GM18909 (cell line): ENCODE results near the gene ADAMTS12.

Experiments
- ATAC-seq: cut with Tn5 transposase; IDR thresholded peaks from one replicate; pipeline ENCODE4 v1.9.1; 2021; ENCODE audit warnings: mild to moderate bottlenecking; ENCODE audit not compliant: unreplicated experiment, poor library complexity

Gene ADAMTS12

DNA sequence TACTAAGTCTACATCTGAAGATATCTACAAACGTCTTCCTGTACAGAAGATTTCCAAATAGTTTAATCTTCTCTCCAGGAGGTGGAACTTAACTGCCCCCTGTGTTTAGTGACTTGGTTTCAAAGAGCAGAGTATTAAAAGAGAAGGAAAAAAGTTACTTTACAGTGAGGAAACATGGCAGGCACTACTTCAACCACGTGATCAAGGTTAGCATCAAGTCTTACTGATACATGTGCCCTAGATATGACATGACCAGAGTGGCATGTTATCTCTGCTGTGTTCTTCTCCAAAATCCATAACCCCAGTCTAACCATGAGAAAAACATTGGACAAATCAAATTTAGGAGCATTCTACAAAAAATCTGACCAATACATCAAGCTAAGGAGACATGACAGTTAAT lies 125.8 kb downstream of the ADAMTS12 start:
- no peak for ATAC-seq

DNA sequence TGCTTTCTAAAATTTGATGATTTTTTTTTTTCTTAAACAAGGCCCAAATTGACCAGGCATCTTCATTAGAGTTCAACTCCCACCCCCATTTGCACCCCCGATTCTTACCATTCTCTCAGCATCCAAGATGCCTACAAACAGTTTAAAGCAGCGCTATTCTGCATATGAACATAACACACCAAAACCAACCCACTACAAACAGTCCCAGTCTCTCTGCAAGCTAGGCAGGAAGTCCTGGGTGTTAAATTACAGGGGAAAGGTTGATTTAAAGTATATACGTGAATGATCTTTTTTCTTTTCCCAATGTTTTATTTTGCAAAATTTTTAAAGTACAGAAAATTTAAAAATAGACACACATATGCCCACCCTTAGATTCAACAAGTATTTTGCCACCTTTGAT lies 127.0 kb downstream of the ADAMTS12 start:
- no peak for ATAC-seq

DNA sequence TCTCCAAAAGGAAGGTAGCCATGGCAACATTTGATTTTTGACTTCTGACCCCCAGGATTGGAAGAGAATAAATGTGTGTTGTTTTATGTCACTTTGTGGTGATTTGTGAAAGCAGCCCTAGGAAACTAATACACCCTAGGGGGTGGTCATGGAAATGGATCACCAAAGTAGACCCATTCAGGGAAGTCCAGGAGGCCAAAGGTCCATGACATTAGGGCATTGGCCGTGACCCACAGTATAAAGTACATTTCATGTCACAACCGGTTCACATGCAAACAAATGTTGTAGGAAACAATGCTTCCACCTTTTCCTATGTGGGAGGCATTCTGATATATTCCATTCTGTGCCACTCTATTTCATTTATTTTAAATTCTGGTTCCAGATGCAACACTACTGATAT lies 128.4 kb downstream of the ADAMTS12 start:
- ATAC-seq, result no peak

DNA sequence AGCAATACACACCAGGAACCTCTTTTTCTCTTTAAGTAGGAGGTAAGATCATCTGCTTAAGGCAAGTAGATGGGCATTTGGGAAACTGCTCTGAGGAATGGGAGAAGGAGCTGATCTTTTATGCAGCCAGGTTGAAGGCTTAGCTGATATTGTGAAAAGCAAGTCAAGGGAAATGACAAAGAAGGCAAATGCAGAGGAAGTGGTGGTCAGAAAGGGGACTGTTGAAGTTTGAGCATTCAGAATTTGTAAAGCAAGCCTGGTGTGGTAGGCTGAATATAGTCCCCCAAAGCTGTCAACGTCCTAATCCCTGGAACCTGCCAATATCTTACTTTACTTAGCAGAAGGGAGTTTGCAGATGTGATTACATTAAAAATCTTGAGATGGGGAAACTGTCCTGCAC lies 128.9 kb downstream of the ADAMTS12 start:
- no peak for ATAC-seq

DNA sequence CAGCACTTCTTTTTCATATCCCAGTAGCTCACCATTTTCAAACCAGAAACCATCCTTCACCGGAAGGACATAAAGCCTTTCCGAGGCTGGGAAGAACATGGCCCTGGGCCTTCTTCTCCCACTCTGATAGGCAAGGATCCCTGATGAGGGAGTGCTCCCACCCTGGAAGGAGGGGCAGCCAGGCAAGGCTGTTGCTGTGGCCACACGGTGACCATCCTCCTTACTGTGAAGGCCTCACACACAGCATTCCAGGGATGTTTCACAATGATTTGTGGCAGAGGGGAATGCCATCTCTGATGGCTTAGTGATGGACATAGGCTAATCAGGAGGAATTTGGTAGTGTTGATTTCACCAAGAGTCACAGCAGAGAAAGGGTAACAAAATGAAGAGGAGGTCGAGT lies 130.7 kb downstream of the ADAMTS12 start:
- no peak for ATAC-seq

DNA sequence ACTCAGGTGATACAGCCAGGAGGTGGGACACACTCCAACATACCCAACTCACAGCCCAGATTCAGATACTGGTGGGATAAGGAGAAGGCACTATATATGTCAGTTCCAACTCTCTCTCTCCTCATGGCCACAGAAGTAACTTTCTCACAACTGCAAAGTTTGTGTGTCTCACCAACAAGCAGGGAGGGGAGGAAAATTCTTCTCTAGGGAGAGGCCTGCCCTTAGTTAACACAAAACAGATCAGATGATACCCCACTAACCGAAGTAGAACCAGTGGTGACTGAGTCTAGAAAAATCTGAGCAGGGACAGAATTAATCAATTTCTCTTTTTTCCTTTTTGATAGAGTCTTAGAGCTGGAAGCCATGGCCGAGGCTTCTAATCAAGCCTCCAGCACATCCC lies 133.1 kb downstream of the ADAMTS12 start:
- ATAC-seq, result no peak

DNA sequence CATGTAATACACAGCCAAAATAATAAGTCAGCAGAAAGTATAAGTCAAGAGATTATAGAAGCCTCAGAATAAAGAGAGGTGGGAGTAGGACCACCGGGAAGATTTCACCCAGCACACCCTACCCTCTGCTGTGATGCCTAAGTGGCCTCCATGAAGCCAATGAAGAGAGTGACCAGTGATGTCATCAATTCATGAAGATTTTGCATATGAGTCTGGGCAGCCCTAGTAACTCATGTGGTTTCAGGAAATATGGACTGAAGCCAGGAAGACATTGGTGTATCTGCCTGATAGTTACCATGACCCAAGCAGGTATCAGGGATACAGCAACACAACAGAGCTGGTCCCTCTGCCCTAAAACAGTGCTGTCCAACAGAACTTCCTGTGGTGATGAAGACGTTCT lies 135.3 kb downstream of the ADAMTS12 start:
- no peak for ATAC-seq

DNA sequence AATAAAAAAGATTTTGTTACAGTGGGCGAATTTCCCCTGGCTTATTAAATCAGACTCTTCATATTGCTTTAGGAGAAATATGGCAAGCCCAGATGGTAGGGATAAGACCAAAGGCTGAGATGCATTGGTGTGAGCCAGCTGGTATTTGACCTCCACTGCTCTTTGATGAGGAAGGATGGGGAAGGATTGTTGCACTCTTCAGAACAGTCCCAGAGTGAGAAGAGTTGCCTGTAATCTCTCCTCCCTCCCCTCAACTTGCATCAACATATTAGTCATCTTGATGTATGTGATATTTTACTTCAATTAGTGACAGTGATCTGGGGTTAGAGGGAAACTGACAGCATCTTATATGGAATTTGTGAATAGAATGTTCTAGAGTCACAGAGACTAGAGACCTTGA lies 136.6 kb downstream of the ADAMTS12 start:
- ATAC-seq, result no peak

DNA sequence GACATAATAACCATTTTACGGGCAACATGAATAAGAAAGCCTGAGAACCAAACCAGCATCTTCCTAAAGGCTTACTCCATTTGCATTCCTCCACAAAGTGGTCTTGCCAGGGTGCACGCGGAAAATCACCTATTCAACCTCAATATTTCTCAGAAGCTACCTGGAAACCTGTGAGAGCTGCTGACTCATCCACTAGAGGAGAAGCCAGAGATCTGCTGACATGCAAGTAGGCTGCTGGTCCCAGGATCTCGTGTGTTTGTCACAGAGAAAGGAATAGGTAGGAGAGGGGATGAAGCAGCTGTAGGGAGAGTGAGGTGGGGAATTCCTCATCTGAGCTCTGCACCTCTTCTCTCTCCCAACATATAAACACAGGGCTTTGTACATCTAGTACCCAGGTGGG lies 138.1 kb downstream of the ADAMTS12 start:
- ATAC-seq, result no peak

DNA sequence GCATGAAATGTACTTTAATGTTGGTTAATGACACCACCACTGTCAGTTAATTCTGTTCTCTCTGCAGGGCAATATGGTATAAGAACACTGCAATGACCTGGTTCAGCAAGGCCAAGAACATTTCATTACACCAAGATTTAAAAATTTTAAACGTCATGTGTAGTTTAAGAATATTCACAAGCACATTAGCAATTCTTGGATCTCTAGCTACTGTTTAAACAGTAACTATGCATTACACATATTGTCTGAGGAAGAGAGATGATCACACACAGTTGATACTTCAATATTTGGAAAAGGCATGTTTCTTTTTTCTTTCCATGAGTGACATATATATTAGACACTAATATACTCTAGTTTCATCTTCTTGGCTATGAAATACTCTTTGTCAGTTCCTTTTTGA lies 143.0 kb downstream of the ADAMTS12 start:
- no peak for ATAC-seq

DNA sequence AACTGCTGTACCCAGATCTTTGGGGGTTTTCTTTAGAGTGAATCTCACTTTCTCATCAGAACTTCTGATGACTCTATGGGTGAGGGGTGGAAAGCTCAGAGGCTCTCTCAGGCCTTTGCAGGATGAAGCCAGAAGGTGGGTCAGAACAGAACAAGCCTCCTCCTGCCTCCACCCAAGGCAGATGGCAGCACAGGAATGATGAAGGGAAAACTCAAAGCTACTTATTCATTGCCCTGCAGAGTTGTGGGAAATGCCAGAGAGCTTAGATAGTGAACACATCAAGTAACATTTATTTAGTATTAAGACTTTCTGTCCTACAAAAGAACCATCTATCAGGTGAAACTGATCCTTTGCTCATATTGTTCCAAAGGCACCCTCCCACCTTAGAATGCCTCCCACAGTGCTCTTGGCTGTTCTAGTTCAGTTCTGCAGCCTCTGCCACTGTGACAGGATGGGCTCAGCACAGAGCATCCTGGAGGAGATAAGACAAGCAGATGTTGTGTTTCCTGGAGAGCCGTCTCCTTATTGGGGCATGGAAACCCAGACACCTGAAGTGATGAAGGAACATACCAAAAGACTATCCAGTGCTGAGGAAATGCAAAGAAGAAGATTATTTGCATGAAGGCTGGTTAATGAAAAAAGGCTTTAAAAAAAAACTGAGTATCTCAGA lies 146.6 kb downstream of the ADAMTS12 start:
- no peak for ATAC-seq

DNA sequence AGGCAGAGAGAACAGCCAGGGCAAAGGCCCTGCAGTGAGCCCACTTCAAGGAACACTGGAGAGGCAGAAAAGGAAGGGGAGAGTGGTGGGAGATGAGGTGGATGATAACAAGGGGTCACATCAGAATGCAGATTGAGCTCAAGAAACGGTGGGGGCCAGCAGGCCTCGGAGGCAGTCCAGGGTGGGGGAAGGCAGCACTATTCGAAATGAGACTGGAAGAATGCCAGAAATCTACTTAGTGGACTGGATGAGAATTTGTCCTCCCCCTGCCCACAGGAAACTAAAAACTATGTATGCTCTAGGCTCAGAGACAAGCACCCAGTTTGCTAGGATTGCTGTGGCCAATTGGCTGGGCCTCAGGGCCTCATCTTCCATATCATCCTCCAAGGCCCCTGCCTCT lies 148.7 kb downstream of the ADAMTS12 start:
- ATAC-seq, result no peak

DNA sequence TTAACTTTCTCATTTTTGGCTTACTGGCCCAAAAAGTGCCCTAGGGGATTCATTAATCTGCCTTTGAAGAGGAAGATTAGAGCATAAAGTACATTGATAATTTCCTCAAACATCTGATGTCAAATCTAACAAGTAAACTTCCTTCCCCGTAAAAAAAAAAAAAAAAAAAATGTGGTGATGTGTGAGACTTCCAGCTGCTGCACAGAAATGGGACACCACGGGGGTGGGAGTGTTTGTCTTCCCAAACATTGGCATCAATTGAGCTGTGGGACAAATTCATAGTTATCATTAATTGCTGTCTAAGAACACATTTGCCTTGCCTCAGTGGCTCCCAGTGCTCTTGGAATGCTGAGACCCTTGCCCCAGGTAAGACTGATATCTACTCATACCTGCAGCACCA lies 149.6 kb downstream of the ADAMTS12 start:
- ATAC-seq, result no peak

DNA sequence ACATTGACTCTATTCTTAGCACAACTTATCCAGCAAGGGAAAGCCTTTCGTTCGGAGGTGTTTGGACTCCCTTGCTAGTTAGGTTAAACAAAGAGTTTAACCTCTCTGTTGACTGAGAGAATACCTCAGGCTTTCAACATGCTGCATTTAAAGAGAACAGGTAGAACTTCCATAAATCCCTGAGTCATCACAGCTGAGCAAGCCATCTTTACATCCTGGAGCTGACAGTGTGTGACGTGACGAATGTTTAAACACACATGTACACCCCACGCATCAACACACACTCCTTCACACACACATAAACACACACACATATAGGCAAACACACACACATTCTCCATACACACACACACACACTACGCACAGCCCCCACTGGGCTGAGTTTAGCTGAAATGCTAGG lies 152.8 kb downstream of the ADAMTS12 start:
- no peak for ATAC-seq

DNA sequence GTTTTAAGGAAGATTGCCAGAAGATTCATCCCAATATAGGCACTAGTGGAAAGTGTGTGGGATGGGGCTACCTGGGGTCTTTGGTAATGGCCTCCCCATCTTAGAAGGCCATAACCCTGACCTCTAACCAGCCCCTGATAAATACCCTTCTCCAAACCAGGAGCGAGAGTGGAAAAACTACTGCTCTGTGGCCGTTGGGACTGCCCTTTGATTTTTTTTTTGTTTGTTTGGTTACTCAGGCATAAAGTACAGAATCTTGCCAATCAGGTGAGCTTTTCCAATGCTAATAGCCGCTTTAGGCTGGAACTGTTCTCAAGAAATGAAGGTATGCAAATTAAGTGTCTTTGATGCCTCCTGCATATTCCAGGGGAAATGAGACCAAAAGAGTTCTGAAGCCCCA lies 153.7 kb downstream of the ADAMTS12 start:
- ATAC-seq, result no peak

DNA sequence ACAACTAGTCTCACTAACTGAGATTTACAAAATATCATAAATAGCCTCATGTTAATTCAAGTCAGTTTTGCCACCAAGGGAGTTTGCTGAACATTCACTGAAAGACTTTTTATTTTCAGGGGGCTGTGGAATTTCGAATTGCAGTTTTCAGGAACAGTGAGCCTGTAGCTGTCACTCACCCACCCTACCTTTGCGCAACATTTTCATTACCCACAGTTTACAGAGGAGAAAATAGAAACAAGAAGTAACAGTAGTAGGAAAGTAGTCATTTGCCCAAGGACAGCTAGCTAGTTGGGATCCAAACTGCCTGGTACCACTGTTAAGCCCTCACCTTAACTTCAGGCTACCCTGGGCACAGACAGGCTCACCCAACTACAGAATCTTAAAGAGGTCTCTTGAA lies 154.1 kb downstream of the ADAMTS12 start:
- ATAC-seq, result no peak

DNA sequence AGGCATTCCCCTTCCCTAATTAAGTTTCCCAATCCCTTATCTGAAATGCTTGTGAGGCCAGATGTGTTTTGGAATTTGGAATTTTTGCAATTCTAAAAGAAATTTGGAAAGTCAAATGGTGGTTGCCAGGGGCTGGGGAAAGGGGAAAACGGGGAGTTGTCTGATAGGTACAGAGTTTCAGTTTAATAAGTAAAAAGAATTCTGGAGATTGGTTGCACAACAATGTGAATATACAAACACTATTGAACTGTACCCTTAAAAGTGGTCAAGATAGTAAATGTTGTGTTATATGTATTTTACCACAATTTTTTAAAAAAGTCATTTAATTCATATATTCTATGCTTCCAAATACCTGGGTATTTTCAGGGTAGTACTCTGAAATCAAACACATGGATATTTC lies 154.5 kb downstream of the ADAMTS12 start:
- no peak for ATAC-seq

DNA sequence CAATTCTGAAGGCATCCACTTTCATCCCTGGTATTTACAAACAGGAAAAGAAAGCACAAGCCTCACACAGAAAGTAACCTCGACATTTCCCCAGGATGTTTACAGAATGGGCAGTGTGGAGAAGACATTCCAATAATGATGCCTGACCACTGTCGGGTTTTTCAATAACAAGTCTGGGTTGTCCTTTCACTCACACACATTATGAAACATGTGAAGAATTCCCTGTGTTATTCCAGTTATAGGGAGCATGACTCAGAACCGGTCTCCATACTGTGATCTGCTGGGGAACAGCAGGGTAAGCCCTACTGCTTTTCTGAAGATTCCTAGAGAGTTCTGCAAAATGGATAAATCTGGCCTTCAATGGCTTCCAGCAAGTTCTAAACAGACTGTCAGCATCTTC lies 155.3 kb downstream of the ADAMTS12 start:
- no peak for ATAC-seq

DNA sequence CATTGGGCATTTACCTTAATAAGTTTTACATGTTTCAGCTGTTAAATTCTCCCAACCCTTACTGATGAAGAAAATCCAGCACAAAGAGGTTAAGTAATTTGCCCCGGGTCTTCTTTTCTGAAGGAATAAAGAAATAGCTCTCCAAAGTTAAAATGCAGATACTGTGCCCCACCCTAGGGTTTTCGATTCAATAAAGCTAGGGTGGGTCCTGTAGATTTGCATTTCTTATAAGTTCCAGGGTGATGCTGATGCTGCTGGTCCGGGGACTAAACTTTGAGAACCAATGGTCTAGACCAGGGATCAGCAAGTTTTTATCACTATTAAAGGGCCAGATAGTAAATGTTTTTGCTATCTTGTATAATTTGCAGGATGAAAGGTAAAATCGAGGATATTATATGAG lies 156.7 kb downstream of the ADAMTS12 start:
- ATAC-seq, result no peak

DNA sequence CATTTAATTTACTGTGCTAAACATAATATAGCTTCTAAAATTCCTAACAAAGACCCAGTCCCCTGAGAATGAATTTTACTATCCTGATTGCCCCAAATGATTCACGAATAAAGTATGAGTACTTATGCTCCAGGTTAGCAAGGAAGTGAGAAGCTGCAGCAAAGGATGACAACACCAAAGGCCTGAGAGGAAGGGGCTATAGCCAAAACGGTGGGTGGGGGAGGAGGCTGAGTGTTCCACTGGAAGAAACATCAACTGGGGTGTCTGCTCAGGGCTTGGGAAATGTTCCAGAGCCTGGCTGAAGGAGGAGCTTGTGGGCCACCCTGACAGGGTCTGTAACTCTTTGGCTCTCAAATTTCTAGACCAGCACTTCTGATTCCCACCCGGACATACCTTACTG lies 157.3 kb downstream of the ADAMTS12 start:
- ATAC-seq, result no peak

DNA sequence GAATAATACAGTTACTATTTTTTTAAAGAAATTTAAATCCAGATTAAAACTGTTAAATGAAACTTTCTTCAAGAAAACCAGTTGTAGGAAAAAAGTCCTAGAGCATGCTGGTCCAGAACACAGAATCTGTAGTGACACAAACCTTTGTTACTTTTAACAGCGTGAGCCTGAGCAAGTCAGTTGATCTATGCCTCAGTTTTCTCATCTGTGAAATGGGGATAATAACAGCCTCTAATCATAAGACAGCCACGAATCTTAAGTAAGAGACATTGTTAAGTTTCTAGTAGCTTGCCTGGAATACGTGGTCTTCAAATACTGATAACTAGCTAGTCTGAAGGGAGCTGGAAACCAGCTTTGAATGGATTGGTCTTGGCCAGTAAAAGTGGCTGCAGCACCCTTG lies 158.6 kb downstream of the ADAMTS12 start:
- no peak for ATAC-seq

DNA sequence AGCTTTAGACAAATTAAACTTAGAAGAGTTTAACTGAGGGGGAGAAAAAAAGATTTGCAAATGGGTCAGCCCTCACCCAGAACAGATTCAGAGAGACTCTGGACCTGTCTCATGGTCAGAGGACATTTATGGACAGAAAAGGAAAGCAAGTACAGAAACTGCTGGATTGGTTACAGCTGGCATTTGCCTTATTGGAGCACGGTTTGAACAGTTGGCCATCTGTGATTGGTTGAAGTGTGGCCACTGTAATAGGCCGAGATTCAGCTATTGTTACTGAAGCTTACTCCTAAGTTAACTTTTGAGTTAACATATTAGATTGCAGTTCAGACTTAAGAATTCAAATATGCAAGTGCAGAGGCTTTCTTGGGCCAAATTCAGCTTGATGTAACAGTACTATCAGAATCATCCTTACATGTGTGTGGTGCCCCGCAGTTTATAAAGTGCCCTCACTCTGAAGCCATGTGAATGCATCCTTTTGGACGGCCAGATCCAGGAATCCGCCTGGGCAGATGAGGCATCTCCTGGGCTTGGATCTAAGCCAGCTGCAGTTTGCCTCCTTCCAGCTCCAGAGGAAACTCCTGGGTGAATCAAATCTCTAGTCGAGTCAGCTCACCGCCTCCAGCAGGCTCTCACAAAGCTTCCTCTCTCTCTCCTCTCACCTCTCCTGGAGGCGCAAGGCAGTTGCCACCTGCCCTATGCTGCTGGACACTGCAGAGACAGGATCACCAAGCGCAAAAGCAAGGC lies 165.2 kb downstream of the ADAMTS12 start:
- no peak for ATAC-seq
